ENCODE data around the gene VSTM2B.

VSTM2B gene

DNA sequence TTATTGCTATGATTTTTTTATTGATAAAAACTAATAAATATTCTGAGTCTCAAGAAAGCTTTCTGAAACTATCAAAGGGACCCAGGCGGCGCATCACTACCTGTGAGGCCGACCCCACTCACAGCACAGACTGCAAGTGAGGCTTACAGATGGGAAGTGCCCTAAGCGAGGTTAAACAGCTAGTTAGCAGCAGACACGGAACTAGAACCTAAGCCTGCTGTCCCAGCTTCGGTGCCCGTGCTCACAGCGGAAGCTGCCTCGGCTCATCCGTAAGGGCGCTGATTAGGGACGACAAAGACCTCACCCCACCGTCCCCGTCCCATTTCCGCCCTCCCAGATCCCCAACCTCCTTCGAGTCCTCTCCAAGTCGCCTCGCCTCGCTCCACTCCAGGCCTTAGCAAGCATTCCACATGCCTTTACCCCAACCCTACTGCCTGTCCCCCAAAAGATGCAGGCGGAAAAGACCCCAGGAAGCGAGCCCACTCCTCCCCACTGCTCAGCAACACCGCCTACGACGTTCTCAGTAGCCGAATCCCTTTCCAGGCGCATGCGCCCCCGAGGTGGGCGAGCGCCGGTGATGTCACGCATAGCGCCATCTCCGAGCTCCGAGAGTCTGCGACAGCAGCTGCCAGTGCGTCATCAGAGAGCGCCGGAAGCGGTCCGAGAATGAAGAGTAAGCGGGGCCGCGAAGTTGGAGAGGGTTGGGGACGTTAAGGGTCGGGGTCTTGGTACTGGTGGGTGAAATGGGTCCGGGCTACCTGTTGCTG lies 80.0 kb downstream of the VSTM2B start, which contains the start of gene POP4:
TSS of gene POP4 (plus strand) at position 631 of the 767 bp plus-strand sequence. CDS start at position 667, 36 bp downstream.
- peak; percentile 97 for DNase-seq

DNA sequence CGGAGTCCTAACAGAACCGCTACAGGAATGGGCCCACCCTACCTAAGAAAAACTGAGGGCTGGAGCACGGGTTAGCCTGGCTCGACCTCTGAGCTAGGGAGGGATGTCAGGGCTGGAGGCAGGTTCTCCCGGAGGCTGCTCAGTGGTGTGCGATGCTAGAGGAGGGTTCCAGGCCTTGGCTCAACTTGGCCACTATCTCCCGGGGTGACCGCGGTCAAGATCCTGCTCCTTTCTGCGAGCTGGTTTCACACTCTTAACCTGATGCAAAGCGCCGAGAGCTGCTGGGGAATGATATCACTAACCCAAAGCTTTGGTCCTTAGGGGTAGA lies 80.6 kb downstream of the VSTM2B start:
- DNase-seq = no peak

DNA sequence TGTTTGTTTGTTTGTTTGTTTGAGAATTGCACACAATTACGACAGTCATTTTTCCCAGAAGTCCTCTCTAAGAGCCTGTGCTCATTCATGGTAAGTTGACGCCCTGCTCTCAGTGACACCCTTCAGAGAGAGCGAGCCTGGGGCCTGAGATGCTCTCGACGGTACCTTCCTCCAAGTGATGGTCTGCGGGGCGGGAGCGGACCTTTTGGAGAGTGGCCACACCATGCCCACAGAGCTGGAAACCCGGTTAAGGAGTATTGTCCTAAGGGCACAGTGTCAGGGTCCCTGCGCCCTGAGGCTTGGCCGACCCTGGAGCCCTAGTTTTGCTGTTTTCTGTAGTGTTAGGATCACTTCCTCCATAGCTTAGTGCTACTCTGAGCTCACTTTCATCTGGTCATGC lies 83.8 kb downstream of the VSTM2B start:
- no peak for DNase-seq

DNA sequence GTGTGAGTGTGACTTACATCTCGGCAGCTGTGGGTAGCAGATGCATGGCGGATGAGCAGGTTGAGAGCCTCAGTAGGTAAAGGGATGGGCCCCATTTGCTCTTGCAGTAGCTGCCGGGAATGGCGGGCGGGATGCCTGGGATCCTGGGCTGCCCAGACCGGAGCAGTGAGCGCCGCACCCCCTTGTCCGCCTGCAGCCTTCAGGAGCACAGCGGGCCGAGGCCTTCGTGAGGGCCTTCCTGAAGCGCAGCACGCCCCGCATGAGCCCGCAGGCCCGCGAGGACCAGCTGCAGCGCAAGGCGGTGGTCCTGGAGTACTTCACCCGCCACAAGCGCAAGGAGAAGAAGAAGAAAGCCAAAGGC lies 84.4 kb downstream of the VSTM2B start:
- DNase-seq = no peak

DNA sequence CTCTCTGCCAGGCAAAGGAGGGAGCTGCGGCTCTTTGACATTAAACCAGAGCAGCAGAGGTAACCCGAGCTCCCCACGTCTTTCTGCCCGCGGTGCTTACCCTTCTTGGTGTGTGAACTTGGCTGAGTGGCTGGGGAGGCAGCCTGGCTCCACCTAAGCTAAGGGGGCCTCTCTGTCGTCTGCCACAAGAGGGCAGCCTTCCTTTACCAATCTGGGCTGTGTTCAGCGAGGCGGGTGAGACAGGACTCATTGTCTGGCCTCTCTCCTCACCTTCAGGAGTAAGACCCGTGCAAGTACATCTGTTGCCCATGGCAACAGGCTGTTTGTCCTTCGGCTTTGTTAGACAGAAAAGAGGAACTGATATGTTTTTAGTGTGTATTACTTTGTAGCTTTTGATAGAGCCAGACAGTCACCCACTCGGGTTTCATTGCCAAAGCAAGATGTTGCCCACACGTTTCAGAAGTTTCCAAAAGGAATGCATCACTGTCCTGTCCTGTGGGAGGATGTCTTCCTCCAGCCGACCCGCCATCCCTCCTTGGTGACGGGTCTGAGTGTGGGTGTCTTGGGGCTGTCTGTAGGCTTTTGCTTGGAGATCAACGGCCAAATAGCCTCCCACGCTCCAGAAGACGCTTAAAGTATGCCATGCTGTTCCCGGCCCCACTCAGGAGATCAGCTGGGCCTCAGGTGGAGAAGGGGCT lies 84.9 kb downstream of the VSTM2B start:
- peak; percentile 91 for DNase-seq

DNA sequence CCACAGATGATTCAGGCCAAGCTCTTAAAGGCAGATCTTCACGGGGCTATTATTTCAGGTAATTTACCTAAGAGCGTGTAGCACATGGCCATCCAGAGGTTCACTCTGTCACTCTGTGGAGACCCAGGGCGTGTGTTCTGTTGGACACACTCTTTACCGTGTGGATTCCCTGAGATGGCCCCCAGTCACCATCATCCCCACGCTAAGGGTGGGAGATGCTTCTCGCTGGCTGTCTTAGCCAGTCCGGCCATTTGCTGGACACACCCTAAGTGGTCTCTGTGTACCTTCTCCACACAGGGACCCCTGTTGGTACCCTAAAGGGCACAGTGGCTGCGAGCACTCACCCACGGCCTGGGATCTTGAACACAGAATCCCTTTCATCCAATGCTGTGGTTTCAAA lies 86.3 kb downstream of the VSTM2B start:
- no peak for DNase-seq

DNA sequence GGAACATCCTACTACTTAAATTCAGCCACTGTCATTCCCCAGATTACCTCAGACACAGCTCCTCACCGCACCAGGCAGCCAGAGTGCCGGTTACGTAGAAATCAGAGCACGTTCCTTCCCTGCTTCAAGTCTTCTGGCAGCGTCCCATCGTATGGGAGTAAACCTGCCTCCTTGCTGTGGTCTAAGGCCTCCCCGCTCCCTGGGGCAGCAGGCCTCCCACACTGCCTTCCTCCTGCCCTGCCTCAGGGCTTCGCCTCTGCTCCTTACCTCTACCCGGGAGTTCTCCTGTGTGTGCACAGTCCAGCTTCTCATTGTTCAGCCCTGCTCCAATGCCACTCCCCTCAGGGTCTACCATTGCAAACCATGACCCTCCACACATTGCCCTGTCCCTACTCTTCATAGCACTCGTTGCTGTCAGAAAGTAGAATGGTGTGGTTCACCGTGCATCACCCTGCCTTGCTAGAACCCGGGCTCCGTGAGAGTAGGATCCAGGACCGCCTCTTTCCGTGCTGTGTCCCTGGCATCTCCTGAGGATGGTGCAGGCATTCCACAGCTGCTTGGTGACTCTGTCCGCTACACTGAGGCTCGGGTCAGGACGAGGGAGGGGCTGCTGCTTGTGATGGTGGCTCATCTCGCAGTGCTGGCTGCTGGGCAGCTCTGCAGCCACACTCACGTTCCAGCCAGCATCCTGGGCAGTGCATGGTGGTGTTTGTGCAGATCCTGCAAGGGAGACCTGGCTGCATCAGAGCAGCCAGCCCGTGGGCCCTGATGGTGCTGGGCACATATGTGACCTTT lies 87.2 kb downstream of the VSTM2B start:
- DNase-seq = no peak

DNA sequence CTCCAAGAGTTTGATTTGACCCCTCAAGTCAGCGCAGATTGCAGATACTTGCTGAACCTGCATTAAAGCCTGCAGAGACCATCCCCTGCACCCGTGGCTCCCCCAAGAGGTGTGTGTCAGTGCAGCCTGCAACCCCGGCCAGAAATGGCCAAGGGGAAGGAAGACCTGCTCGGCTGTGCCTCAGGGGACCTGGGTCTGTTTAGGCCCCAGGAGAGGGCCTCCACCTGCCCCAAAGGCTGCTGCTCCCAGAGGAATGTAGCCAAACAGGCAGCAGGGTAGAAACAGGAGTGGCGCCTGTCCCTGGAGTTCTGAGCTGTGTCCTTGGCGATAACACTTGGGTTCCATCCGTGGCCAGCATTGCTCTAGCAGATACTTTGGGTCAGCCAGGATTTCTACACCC lies 88.3 kb downstream of the VSTM2B start:
- DNase-seq = no peak

Measured in MV-4-11 (cell line).